PFSK-1 (cell line): ENCODE measurements around the gene APOL4.

Experiments used
- FOXP2 ChIP-seq: optimal IDR thresholded peaks from 2 replicates; pipeline ENCODE3; 2011; ENCODE audit warnings: borderline replicate concordance, control low read depth, inconsistent platforms; ENCODE audit not compliant: insufficient read depth; ENCODE audit errors: extremely low read length, extremely low read depth
- POLR2AphosphoS5 ChIP-seq: IDR thresholded peaks from 2 replicates; pipeline ENCODE4 v1.6.1; 2012; ENCODE audit warnings: low read depth, mild to moderate bottlenecking, control low read depth, low read length, moderate library complexity
- REST ChIP-seq, 2 experiments: IDR thresholded peaks; 2 replicates each; pipeline versions ENCODE4 v1.6.1 to v1.8.0; 2011 to 2012; ENCODE audit warnings: low read depth in 2 of 2, low read length in 2 of 2, control low read depth in 1 of 2, inconsistent platforms in 1 of 2, mild to moderate bottlenecking in 1 of 2, moderate library complexity in 1 of 2; ENCODE audit not compliant: insufficient read depth in 1 of 2
- SIN3A ChIP-seq: IDR thresholded peaks from 2 replicates; pipeline ENCODE4 v1.6.1; 2012; ENCODE audit warnings: mild to moderate bottlenecking, low read length, moderate library complexity, borderline replicate concordance; ENCODE audit not compliant: insufficient read depth
- TAF1 ChIP-seq: IDR thresholded peaks from 2 replicates; pipeline ENCODE4 v1.6.1; 2012; ENCODE audit warnings: low read length, control low read depth, borderline replicate concordance; ENCODE audit not compliant: insufficient read depth

APOL4 gene

DNA sequence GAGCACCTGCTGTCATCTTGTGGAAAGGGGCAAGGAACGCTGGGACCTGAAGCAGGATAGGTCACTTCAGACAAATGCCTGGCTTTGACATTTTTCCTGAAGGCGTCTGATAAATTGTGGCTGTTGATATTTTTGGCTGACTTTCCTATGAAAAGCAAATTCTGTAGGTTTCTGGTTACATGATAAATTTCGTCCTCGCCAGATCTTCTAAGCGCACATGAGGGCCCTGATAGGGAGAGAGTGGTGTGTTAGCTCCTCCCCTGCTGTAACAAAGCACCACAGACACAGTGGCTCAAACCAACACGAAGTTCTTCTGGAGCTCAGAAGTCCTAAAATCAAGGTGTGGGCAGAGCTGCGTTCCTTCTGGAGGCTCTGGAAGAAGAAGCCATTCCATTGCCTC is 19.6 kb downstream of the APOL4 start:
- TF ChIP-seq TAF1 (no peak), REST (IDR thresholded peaks at IDR 0.05; ENCODE audit: insufficient read depth in 1 of 2, low read depth in 2 of 2, low read length in 2 of 2) (no peak), SIN3A (no peak), FOXP2 (no peak), POLR2AphosphoS5 (no peak)

- TF ChIP-seq SIN3A (no peak), FOXP2 (no peak), TAF1 (no peak), REST (IDR thresholded peaks at IDR 0.05; ENCODE audit: insufficient read depth in 1 of 2, low read depth in 2 of 2, low read length in 2 of 2) (no peak), POLR2AphosphoS5 (no peak)
These were observed 20.7 kb downstream of the APOL4 start for GRCh38 chr22:36180928-36181327.

GRCh38 chr22:36180038-36180880 is 21.4 kb downstream of the APOL4 start:
- no peak for TF ChIP-seq REST (IDR thresholded peaks at IDR 0.05; ENCODE audit: insufficient read depth in 1 of 2, low read depth in 2 of 2, low read length in 2 of 2)
- TF ChIP-seq SIN3A = no peak
- TF ChIP-seq POLR2AphosphoS5 = no peak
- TF ChIP-seq FOXP2 = no peak
- no peak for TF ChIP-seq TAF1

DNA sequence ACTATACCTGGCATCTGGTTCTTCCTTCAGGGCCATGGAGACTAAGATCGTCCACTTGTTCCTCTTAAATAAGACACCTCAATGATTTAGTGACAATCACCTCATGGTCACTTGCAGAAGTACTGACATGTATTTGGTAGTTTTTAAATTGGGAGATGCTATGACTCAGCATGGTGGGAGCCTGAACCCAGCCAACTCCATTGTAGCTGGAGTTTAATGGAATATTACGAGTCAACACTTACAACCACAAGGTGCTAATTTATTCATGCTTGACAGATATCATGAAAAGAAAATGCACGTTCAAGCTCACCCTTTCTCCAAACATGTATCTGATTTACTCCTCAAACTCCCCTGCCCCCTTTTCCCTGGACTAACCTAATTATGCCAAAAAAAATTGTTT is 24.4 kb downstream of the APOL4 start:
- TF ChIP-seq SIN3A (no peak), TAF1 (no peak), FOXP2 (no peak), REST (IDR thresholded peaks at IDR 0.05; ENCODE audit: insufficient read depth in 1 of 2, low read depth in 2 of 2, low read length in 2 of 2) (no peak), POLR2AphosphoS5 (no peak)

DNA sequence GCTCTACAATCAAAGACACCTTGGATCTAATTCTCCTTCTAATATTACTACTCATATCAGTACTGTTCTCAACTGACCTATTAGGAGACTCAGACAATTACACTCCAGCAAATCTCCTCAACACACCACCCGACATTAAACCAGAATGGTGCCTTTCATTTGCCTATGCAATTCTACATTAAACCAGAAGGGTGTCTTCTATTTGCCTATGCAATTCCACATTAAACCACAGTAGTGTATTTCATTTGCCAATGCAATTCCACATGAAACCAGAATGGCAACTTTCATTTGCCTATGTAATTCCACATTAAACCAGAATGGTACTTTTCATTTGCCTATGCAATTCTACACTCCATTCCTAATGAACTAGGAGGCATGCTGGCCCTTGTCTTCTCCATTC is 25.7 kb downstream of the APOL4 start:
- no peak for TF ChIP-seq REST (IDR thresholded peaks at IDR 0.05; ENCODE audit: insufficient read depth in 1 of 2, low read depth in 2 of 2, low read length in 2 of 2)
- no peak for TF ChIP-seq TAF1
- TF ChIP-seq FOXP2 = no peak
- no peak for TF ChIP-seq POLR2AphosphoS5
- TF ChIP-seq SIN3A = no peak
